NCI-H524 treated with DMSO at 0.1 percent for 48 hours (cell line): ENCODE data around the gene OR8G1.
"Not testable (repeated sequence)": the region's sequence is repeated elsewhere in the genome, so short reads cannot be mapped to it uniquely, and the experiment has no call there.

Experiments
- DNase-seq: peaks from one replicate; lab custom pipeline; 2025; lab: John Stamatoyannopoulos, UW

The OR8G1 gene

GRCh38 chr11:124238512-124238911 is 2.4 kb upstream of the OR8G1 start:
- DNase-seq = no peak

- not testable (repeated sequence) for DNase-seq
Observed at GRCh38 chr11:124249869-124250268, 9.0 kb downstream of the OR8G1 start.

GRCh38 chr11:124256076-124256475 is 15.2 kb downstream of the OR8G1 start, which contains the start of gene OR8G5:
Gene OR8G5, plus strand, starts transcription at chr11:124256376. Its CDS starts 8,556 bp downstream, at chr11:124264932.
- DNase-seq = no peak

- not testable (repeated sequence) for DNase-seq
Observed at GRCh38 chr11:124265041-124265440, 24.1 kb downstream of the OR8G1 start.

GRCh38 chr11:124270886-124271285 is 30.0 kb downstream of the OR8G1 start:
- peak; percentile 44 for DNase-seq

GRCh38 chr11:124274000-124274399 is 33.1 kb downstream of the OR8G1 start:
- DNase-seq = no peak

GRCh38 chr11:124276081-124276480 is 35.2 kb downstream of the OR8G1 start:
- DNase-seq = no peak

- no peak for DNase-seq
Observed at GRCh38 chr11:124277207-124277606, 36.3 kb downstream of the OR8G1 start.

GRCh38 chr11:124277804-124278203 is 36.9 kb downstream of the OR8G1 start:
- DNase-seq = no peak

- no peak for DNase-seq
Observed at GRCh38 chr11:124278261-124278660, 37.4 kb downstream of the OR8G1 start.

GRCh38 chr11:124285610-124286344 is 44.9 kb downstream of the OR8G1 start:
- no peak for DNase-seq

- DNase-seq = no peak
Observed at GRCh38 chr11:124294687-124295086, 53.8 kb downstream of the OR8G1 start.

- DNase-seq = no peak
Observed at GRCh38 chr11:124296016-124296415, 55.1 kb downstream of the OR8G1 start.

- no peak for DNase-seq
Observed at GRCh38 chr11:124297921-124298320, 57.0 kb downstream of the OR8G1 start.

- no peak for DNase-seq
Observed at GRCh38 chr11:124301548-124301947, 60.7 kb downstream of the OR8G1 start.

GRCh38 chr11:124302347-124303125 is 61.6 kb downstream of the OR8G1 start:
- no peak for DNase-seq
